Astrocyte of the spinal cord (primary cell): ENCODE data around the gene PTPRN2.

ENCODE experiments used
- DNase-seq: peaks from one replicate; pipeline ENCODE4 v3.0.0; 2011; ENCODE audit warnings: low read depth, low spot score
- H3K4me3 ChIP-seq: 2 replicates; pipeline ENCODE4 v1.5.1; 2011; ENCODE audit warnings: low read depth, mild to moderate bottlenecking, low read length, moderate library complexity
- CTCF ChIP-seq: IDR thresholded peaks from 2 replicates; pipeline ENCODE4 v1.5.1; 2012; ENCODE audit warnings: low read depth, mild to moderate bottlenecking, low read length, inconsistent platforms
- in situ Hi-C: cut with HindIII; loops from 2 replicates; pipeline ENCODE4 v1.10.0; 2017; ENCODE audit warnings: low sequenced_read_pairs

The PTPRN2 gene

GRCh38 chr7:157718303-157719007, 869.2 kb downstream of the PTPRN2 start:
- in situ Hi-C loops, result no loop called here
- no peak for DNase-seq
- H3K4me3 ChIP-seq, result no peak overlapping the region
- no peak for TF ChIP-seq CTCF

DNA sequence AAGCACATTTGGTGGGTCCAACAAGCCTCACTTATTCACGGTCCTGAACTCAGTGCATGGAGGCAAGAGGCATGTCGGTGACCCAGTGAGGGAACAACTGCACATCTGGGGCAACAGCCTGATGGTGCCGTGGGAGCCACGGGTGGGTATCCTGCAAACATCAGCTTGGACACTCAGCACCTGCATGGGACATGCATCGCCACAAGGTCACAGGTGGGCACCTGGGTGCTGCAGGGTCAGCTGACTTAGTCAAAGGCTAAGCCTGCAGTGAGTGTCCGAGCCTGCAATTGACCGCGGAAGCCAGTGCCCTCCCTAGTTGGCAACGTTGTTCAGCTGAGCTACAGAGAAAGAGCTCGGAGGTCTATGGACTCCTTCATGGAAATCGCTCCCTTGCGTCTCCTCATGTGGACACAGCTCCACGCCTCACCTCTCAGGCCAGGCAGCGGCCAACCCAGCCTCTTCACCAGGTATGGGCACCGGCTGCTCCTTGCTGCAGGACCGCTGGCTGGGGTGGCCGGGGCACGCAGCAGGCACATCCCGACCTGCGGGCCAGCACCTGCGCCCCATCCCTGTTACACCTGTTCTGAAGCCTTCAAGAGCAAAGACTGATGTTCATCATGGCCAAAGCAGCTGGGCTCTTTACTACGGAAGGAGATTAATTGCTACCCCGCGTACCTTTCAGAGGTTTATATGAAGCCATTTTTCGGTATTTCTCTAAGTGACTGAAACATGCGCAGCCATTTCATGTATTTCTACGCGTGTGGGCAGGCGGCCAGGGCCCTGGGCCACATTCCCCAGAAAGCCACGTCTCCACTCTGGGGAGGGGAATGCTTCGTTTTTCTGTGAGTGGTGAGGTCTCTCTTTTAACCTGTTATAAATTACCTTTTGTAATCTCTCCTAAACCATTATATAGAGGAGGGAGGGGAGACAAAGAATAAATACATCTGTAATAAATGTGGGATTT, 870.1 kb downstream of the PTPRN2 start:
- in situ Hi-C loops, result no loop called here
- no peak overlapping the region for H3K4me3 ChIP-seq
- no peak for TF ChIP-seq CTCF
- DNase-seq, result no peak

GRCh38 chr7:157715938-157716280, 871.7 kb downstream of the PTPRN2 start:
- no peak for TF ChIP-seq CTCF
- in situ Hi-C loops, result no loop called here
- H3K4me3 ChIP-seq, result no peak overlapping the region
- DNase-seq, result no peak

GRCh38 chr7:157715071-157715937, 872.3 kb downstream of the PTPRN2 start:
- no peak overlapping the region for H3K4me3 ChIP-seq
- in situ Hi-C loops, result no loop called here
- TF ChIP-seq CTCF, result no peak
- DNase-seq, result no peak

DNA sequence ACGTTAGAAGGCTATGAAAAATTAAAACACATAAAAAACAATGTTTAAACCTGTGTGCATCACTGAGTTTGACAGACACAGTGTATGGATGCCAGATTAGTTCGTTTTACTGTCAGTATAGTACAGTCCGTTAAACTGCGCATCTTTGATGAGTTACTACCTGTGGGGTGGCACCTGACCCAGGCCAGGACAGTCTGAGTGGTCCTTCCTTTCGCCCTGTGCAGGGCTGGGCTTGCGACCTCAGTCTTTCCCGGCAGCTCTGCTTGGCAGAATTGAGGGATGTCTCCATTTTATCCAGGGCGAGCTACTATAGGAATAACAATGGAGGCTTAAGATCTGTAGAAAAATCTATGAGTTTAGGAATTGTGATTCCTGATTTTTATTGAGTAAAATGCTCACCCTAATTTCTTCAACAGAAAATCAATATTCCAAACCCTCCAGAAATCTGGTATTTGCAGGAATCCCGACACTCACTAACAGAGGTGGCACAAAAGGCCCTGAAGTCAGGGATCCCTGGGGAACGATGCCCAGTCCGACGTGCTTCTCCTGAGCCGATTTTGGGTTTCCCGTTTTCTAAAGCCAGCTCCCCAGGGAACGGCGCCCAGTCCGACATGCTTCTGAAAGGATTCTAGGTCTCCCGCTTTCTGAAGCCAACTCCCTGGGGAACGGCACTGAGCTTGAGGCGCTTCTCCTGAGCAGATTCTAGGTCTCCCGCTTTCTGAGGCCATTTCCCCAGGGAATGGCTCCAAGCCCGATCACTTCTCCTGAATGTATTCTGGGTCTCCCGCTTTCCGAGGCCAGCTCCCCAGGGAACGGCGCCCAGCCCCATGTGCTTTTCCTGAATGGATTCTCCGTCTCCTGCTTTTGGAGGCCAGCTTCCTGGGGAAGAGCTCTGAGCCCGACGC, 873.2 kb downstream of the PTPRN2 start:
- no peak for TF ChIP-seq CTCF
- H3K4me3 ChIP-seq, result no peak overlapping the region
- in situ Hi-C loops, result no loop called here
- DNase-seq, result no peak
